K562 (cell line): ENCODE data around the gene HMCN2. TPM values are rescaled to one million over a fixed set of nuclear protein-coding genes. Genes with fewer than 3 reads are reported as not detected.

Experiments used
- MGA ChIP-seq: fragments of 450-650 bp; IDR thresholded peaks from 2 replicates; pipeline ENCODE4 v1.6.1; 2016; ENCODE audit warnings: mild to moderate bottlenecking, moderate library complexity
- polyA plus RNA-seq, 8 experiments: library from polyadenylated mRNA; depleted of rRNA in 4 of 8; stranded (reverse) in 5 of 8; unstranded in 3 of 8; fragments of >200 nt; fragmentation: Nextera tagmentation in 2 of 8; fragmentation: Illumina TruSeq in 1 of 8; extraction: Ambion mirVana in 2 of 8; extraction: Trizol in 1 of 8; gene quantifications; 2 replicates each; pipeline versions ENCODE4 v1.2.1 to v1.2.3, GENCODE V29; 2011 to 2014; ENCODE audit warnings: inconsistent platforms in 1 of 8, missing spikeins in 1 of 8
- total RNA-seq, 7 experiments: library from RNA; depleted of rRNA in 6 of 7; stranded (reverse); fragments of >200 nt in 6 of 7; fragmentation: Illumina TruSeq in 2 of 7; extraction: Trizol in 2 of 7; gene quantifications; 2 replicates each; pipeline versions ENCODE4 v1.2.1 to v1.2.3, GENCODE V29; 2011 to 2021; ENCODE audit warnings: low replicate concordance in 1 of 7

Gene HMCN2
- total and polyA plus RNA-seq, 9 of the 15 experiments (the other 6 are each of a cell fraction or from before 2014, with no cell fraction given), result 0.01 TPM; not detected in 8

GRCh38 chr9:130379649-130379970 lies 114.0 kb downstream of the HMCN2 start (continued):
- TF ChIP-seq MGA, result no peak
